Measurements from ENCODE around the gene TLR10. TPM values are rescaled to one million over a fixed set of nuclear protein-coding genes. Genes with fewer than 3 reads are reported as not detected.

TLR10 gene
- total RNA-seq, 1 experiment from 2014 or later: 0.30 TPM

- H3K79me2 ChIP-seq (ENCODE audit: insufficient read depth, low read length): no peaks in the 10 kb centered on the region
- intact Hi-C loops (cut with micrococcal nuclease): loop anchor here (2.0 to 5.0 kb wide), 3 partner anchors 99 to 701 kb away; partner anchors contain the start of genes LIAS, RPL9 and TLR6
- ChIA-PET CTCF (interaction anchor here (0.9 to 2.9 kb wide), 8 partner anchors 15 to 578 kb away, joined by 3 to 35 read pairs (median 10); partner anchors contain the start of gene TLR10), POLR2A (no interaction called here), RAD21 (ENCODE audit: low non-redundant PET in 1 of 2, low total read pairs in 2 of 2, uncharacterized antibody in 2 of 2, unreplicated experiment in 2 of 2) (interaction anchor here (0.6 to 1.4 kb wide), 4 partner anchors 22 to 578 kb away, joined by 3 to 5 read pairs (median 4); partner anchors contain the start of gene TLR10 (in 1 of the 2))
- TF ChIP-seq FOSL1 (IDR thresholded peaks at IDR 0.05; ENCODE audit: low read depth): no peak
- TF ChIP-seq CBX3 (IDR thresholded peaks at IDR 0.05; ENCODE audit: low read depth): no peak
- TF ChIP-seq RAD21 (IDR thresholded peaks at IDR 0.05; ENCODE audit: low read depth): peak; percentile 48; the same call in 1 of the 2 replicates
- no peak for TF ChIP-seq MAX (IDR thresholded peaks at IDR 0.05)
- TF ChIP-seq EGR1 (IDR thresholded peaks at IDR 0.05; ENCODE audit: low read depth): no peak
- TF ChIP-seq CTCF (IDR thresholded peaks at IDR 0.05 in 2 of 3, conservative IDR thresholded peaks at IDR 0.05 in 1 of 3; ENCODE audit: borderline replicate concordance in 1 of 3, insufficient read depth in 1 of 3, low read depth in 2 of 3, low read length in 2 of 3): peak; percentile 33 to 72 (median 71); a peak in 5 of 6 replicates
- no peak for TF ChIP-seq SRF (IDR thresholded peaks at IDR 0.05; ENCODE audit: low read depth)
- no peak for TF ChIP-seq YY1 (IDR thresholded peaks at IDR 0.05; ENCODE audit: extremely low read depth, insufficient replicate concordance, low read depth, low read length)
- no peak overlapping the region for H3K27ac ChIP-seq (ENCODE audit: low read depth, low read length)
- H3K9me2 ChIP-seq (ENCODE audit: insufficient read depth): no peaks in the 10 kb centered on the region
- no peaks in the 10 kb centered on the region for H3K27me3 ChIP-seq (ENCODE audit: insufficient read depth, low read length)
- peaks cover 10 to 19% of the 10 kb centered on the region in 2 experiments for H3K4me1 ChIP-seq (ENCODE audit: control insufficient read depth in 1 of 2, insufficient read depth in 2 of 2, low read length in 2 of 2)
- no peaks in the 10 kb centered on the region for H4K20me1 ChIP-seq (ENCODE audit: insufficient read depth)
- no peak overlapping the region for H3K9ac ChIP-seq (ENCODE audit: low read length)
- DNase-seq (ENCODE audit: low read depth, low spot score) (peak; percentile 61), ATAC-seq (peak; percentile 76)
- peak overlapping the region; percentile 55 for H2AFZ ChIP-seq (ENCODE audit: low read depth, low read length, poor library complexity, severe bottlenecking)
- peak overlapping the region; percentile 1; the same call in 1 of the 2 replicates for H3K4me2 ChIP-seq (ENCODE audit: low read length)
- BruUV-seq (replicated peaks): no TSS peak
- H3K4me3 ChIP-seq (replicated peaks in 1 of 2; ENCODE audit: low read depth in 1 of 2, low read length in 2 of 2): no peak overlapping the region
- H3K36me3 ChIP-seq (ENCODE audit: control insufficient read depth in 1 of 2, insufficient read depth in 2 of 2, low read length in 2 of 2): no peaks in the 10 kb centered on the region
- H3K9me3 ChIP-seq (ENCODE audit: control insufficient read depth in 1 of 2, insufficient read depth in 1 of 2, low read depth in 1 of 2, low read length in 2 of 2): no peaks in the 10 kb centered on the region
Measured at GRCh38 chr4:38757945-38758600, 24.7 kb downstream of the TLR10 start.
